RPMI7951 (cell line): ENCODE data around the gene ACHE. TPM values are rescaled to one million over a fixed set of nuclear protein-coding genes. Genes with fewer than 3 reads are reported as not detected.
A peak's percentile ranks its signal among the peaks of the same experiment; 100 is the strongest.

Experiments used
- DNase-seq: peaks from one replicate; pipeline ENCODE4 v3.0.0-alpha.2; 2012; ENCODE audit warnings: low read depth
- total RNA-seq: library from RNA; depleted of rRNA; stranded (reverse); fragments of >200 nt; shearing (Covaris generic); gene quantifications from 2 replicates; pipeline ENCODE4 v1.2.3, GENCODE V29; 2014

Gene ACHE
- total RNA-seq, 1 experiment from 2014 or later: not detected

DNA sequence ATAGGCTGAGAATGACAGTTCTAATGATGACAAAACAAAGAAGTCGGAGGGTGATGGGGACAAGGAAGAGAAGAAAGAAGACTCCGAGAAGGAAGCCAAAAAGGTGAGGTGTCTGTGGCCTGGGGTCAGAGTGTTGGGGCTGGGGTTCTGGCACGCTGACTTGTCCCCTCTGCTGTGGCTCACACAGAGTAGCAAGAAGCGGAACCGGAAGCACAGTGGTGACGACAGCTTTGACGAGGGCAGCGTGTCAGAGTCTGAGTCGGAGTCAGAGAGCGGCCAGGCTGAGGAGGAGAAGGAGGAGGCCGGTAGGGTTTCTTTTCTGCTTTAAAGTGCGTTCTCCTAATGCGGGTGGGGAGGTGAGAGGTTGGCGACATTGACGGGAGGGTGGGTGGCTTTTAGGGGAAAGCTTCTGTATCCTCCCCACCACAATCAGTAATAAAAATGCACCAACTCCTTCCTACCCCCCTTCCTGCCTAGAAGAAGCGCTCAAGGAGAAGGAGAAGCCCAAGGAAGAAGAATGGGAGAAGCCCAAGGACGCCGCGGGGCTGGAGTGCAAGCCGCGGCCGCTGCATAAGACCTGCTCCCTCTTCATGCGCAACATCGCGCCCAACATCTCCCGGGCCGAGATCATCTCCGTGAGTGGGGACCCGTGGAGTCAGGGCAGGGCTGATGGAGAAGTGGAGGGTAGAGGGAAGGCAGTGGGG lies 10.8 kb downstream of the ACHE start:
- no peak for DNase-seq

GRCh38 chr7:100882785-100883526 lies 12.7 kb downstream of the ACHE start:
- no peak for DNase-seq

- no peak for DNase-seq
Observed at GRCh38 chr7:100882201-100882600, 13.5 kb downstream of the ACHE start.

DNA sequence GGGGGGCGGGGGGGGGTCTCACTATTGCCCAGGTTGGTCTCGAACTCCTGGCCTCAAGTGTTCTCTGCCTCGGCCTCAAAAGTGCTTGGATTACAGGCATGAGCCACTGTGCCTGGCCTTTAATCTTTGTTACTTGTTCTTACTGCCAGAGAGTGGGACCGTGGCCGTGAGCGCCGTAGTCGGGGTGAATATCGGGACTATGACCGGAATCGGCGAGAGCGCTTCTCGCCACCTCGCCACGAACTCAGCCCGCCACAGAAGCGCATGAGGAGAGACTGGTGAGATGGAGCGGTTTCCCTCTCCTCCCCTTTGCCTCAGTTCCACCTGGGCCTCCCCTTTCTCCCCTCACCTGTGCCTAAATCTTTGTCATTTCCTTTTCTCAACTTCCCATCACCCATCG lies 14.6 kb downstream of the ACHE start:
- DNase-seq: no peak

- no peak for DNase-seq
Observed at GRCh38 chr7:100880645-100881044, 15.0 kb downstream of the ACHE start.

- no peak for DNase-seq
Observed at GRCh38 chr7:100879685-100880261, 15.9 kb downstream of the ACHE start.

GRCh38 chr7:100878685-100879084 lies 17.0 kb downstream of the ACHE start:
- no peak for DNase-seq

DNA sequence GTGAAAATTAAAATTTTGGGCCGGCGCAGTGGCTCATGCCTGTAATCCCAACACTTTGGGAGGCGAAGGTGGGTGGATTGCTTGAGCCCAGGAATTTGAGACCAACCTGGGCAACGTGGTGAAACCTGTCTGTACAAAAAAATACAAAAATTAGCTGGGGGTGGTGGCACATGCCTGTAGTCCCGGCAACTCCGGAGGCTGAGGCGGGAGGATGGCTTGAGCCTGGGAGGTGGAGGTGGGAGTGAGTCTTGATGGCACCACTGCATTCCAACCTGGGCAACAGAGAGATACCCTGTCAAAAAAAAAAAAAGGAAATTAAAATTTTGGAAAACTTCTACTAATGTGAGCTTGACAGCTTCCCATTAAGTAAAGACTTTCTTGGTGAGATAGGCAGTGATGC lies 17.7 kb downstream of the ACHE start:
- DNase-seq: no peak

- DNase-seq: peak; percentile 32
Observed at GRCh38 chr7:100875356-100875751, 20.3 kb downstream of the ACHE start.

- peak; percentile 97 for DNase-seq
Observed at GRCh38 chr7:100874577-100875355, 20.9 kb downstream of the ACHE start, which contains the start of gene SRRT. Gene SRRT (plus strand): TSS chr7:100875103. CDS start chr7:100875591, 488 bp downstream.

GRCh38 chr7:100874300-100874576 lies 21.4 kb downstream of the ACHE start:
- no peak for DNase-seq

DNA sequence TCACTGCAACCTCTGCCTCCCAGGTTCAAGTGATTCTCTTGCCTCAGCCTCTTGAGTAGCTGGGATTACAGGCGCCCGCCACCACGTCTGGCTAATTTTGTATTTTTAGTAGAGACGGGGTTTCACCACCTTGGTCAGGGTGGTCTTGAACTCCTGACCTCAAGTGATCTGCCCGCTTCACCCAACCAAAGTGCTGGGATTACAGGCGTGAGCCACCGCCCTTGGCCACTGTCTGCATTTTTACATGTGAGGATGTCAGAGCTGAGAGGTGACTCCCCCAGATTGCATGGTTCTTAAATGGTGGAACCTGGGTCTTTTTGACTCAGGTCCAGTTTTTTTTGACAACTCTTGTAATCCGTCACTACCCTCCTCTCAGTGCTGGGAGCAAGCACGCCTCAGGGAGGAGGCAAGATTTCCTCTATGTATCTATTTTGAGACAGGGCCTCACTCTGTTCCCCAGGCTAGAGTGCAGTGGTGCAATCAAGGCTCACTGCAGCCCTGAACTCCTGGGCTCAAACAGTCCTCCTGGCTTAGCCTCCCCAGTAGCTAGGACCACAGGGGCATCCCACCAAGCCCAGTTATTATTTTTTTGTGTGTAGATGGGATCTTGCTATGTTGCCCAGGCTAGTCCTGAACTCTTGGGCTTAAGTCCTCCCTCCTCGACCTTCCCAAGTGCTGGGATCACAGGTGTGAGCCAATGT lies 21.9 kb downstream of the ACHE start:
- DNase-seq: no peak

- no peak for DNase-seq
Observed at GRCh38 chr7:100867776-100868485, 27.8 kb downstream of the ACHE start.

DNA sequence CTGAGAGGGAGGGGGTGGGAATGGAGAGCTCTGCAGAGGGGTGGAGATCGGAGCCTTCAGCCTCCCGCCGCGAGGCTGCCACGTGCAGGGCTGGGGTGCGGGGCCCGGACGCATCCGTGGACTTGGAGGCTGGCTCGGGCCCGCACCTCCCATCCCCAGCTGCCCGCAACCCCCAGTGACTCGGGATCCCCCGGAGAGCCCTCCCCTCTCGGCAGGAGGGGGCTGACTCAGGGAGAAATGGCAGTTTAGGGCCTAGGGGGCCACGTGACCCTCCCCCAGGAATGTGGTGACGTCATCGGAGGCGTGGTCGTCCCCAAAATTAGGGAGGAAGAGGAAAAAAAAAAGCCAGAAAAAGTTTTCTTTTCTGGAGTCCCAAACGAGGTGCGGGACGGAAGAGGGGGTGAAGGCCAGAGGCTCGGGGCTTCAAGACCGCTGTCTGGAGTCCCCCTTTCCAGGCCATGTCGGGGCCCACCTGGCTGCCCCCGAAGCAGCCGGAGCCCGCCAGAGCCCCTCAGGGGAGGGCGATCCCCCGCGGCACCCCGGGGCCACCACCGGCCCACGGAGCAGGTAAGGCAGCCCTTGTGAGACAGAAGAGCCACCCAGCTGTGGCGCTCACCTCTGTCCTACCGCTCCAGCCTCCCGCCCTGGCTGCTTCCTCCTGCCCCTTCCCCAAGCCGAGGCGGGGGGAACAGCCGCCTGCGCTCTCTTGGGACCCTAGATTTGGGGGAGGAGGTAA lies 28.5 kb downstream of the ACHE start, which contains the start of gene TRIP6:
Gene TRIP6 (plus strand): TSS at position 348 of the 736 bp plus-strand sequence. CDS start 111 bp downstream, at position 459.
- peak; percentile 92 for DNase-seq

DNA sequence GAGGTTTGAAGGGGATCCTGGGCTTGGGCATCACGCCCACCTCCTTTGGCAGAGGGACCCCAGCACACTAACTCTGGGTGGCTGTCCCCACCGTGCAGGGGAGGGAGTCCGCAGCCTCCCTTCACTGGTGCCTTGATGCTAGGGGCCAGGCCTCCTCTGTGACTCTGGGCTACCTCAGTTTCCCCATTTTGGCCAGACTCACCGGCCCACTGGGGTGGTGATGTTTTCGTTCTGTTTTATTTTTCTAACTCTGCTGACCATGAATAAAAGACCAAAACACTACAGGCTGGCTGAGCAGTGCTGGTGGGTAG lies 29.0 kb downstream of the ACHE start:
- no peak for DNase-seq

- no peak for DNase-seq
Observed at GRCh38 chr7:100865938-100866728, 29.6 kb downstream of the ACHE start.

DNA sequence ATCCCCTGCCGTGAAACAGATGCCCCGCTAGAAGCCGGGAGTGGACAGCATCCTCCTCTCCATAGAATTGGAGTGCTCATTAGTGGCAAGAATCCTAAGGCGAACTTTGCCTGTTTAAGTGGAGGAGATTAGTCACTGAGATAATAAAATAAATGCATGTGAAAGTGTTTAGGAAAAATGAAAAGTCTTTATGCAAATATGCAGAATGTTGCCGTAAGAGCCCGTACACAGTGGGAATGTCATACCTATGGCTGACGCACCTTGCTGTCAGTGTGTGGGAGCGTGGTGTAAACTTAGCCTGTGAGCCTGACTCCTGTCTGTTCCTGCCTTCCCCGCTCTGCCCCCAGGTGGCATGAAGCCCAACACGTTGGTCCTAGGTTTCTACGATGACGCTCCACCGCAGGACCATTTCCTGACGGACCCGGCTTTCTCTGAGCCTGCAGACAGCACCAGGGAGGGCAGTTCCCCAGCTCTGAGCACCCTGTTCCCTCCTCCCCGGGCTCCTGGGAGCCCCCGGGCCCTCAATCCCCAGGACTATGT lies 30.2 kb downstream of the ACHE start:
- no peak for DNase-seq

- DNase-seq: no peak
Observed at GRCh38 chr7:100864263-100864845, 31.3 kb downstream of the ACHE start.

DNA sequence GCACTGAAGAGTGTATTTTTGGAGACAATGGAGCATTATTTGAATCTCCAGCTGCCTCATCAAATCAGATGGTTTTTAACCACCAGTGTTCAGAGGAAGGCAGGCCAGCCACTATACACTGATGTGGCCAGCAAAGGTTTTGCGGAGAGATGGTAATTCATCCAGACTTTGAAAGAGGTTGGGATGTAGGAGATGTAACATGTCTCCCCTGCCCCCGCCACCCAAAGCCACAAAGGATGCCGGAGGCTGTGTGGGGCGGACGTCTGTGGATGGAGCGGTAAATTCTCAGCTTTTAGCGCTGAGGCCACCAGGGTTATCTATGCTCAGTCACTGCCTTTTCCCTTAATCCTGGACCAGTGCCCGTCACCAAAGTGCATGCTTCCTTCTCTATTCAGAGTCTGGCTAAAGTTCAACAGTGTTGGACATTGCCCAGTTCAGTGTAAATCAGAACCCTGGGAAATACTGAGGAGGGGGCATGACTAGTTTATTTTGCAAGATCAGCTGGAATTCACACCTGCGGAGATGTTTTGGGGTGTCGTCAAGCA lies 32.2 kb downstream of the ACHE start:
- peak; percentile 99 for DNase-seq
